AG04450 (cell line): ENCODE results near the gene TNFRSF4. TPM values are rescaled to one million over a fixed set of nuclear protein-coding genes. Genes with fewer than 3 reads are reported as not detected.

Experiments
- CTCF ChIA-PET: fragments of 300-600, 350-600 bp; formaldehyde crosslinking; extraction: SDS; loops from one replicate; lab custom pipeline; 2022; ENCODE audit warnings: antibody characterized with exemption, inconsistent platforms; lab: Charles Lee
- POLR2A ChIA-PET: fragments of 350-600 bp; formaldehyde crosslinking; extraction: SDS; loops from one replicate; lab custom pipeline; 2021; ENCODE audit warnings: antibody characterized with exemption, inconsistent platforms; lab: Yijun Ruan, JAX
- DNase-seq: peaks from one replicate; pipeline ENCODE4 v3.0.0-alpha.2; 2011; ENCODE audit warnings: low read depth, low spot score
- H3K27ac ChIP-seq: one replicate; pipeline ENCODE4 v1.5.1; 2012; ENCODE audit warnings: low read depth, low read length, control low read depth
- H3K27me3 ChIP-seq: one replicate; pipeline ENCODE4 v1.6.0; 2012; ENCODE audit warnings: low read length; ENCODE audit not compliant: control insufficient read depth, insufficient read depth
- H3K4me3 ChIP-seq: 2 replicates; pipeline ENCODE4 v1.5.1; 2011; ENCODE audit warnings: mild to moderate bottlenecking, low read depth, low read length, control low read depth
- H3K9me3 ChIP-seq: 2 replicates; pipeline ENCODE4 v1.5.1; 2012; ENCODE audit warnings: low read length; ENCODE audit not compliant: control insufficient read depth, insufficient read depth
- polyA plus RNA-seq: library from polyadenylated mRNA; depleted of rRNA; stranded (reverse); fragments of >200 nt; gene quantifications from 2 replicates; pipeline ENCODE4 v1.2.3, GENCODE V29; 2011
- TF ChIP-seq, protein P1 (sequence below): IDR thresholded peaks from 2 replicates; pipeline ENCODE4 v1.5.1; 2011; ENCODE audit warnings: low read depth, low read length, control low read depth, inconsistent platforms

The TNFRSF4 gene
- polyA plus RNA-seq, 1 experiment = 0.07 TPM

DNA sequence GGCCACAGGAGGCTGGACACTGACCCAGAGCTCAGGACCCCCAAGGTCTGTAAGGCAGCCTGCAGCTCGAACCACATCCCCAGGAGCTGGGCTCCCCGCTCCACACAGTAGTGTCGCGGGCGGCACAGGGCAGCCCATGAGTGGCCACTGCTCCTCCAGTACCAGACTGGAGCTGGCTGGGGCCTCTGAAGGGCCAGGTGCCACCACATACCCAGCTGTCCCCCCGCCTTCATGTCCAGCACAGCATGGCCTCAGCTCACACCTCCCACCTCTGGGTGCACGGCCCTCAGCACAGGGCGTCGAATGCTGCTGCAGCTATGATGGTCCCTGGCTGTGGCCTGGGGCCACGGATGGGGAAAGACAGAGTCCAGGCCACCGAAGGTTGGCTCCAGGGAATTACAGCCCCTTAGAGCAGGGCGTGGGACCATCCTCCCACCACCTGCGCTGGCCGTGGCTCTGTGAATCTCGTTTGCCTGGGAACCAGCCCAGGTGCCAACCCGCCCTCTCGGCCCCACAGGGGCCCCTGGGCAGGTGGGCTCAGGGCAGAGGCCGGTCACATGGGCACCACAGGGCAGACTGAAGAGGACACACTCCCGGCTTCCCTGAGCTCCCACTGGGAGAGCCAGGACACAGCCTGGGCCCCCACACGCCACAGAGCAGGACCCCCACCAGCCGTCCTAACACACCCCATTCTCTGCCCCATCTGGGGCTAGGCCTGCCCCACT, 2.1 kb upstream of the TNFRSF4 start:
- CTCF ChIA-PET = interaction anchor here (0.6 kb wide), 1 partner anchor 15 kb away, joined by 3 read pairs; no protein-coding TSS in a partner anchor
- POLR2A ChIA-PET = no interaction called here
- H3K27ac ChIP-seq = no peak overlapping the region
- H3K4me3 ChIP-seq = no peak overlapping the region
- TF ChIP-seq, protein P1, sequence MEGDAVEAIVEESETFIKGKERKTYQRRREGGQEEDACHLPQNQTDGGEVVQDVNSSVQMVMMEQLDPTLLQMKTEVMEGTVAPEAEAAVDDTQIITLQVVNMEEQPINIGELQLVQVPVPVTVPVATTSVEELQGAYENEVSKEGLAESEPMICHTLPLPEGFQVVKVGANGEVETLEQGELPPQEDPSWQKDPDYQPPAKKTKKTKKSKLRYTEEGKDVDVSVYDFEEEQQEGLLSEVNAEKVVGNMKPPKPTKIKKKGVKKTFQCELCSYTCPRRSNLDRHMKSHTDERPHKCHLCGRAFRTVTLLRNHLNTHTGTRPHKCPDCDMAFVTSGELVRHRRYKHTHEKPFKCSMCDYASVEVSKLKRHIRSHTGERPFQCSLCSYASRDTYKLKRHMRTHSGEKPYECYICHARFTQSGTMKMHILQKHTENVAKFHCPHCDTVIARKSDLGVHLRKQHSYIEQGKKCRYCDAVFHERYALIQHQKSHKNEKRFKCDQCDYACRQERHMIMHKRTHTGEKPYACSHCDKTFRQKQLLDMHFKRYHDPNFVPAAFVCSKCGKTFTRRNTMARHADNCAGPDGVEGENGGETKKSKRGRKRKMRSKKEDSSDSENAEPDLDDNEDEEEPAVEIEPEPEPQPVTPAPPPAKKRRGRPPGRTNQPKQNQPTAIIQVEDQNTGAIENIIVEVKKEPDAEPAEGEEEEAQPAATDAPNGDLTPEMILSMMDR = no peak
- H3K27me3 ChIP-seq = no peaks in the 10 kb centered on the region
- DNase-seq = no peak
- peaks cover 14% of the 10 kb centered on the region; the same call in 1 of the 2 replicates for H3K9me3 ChIP-seq

DNA sequence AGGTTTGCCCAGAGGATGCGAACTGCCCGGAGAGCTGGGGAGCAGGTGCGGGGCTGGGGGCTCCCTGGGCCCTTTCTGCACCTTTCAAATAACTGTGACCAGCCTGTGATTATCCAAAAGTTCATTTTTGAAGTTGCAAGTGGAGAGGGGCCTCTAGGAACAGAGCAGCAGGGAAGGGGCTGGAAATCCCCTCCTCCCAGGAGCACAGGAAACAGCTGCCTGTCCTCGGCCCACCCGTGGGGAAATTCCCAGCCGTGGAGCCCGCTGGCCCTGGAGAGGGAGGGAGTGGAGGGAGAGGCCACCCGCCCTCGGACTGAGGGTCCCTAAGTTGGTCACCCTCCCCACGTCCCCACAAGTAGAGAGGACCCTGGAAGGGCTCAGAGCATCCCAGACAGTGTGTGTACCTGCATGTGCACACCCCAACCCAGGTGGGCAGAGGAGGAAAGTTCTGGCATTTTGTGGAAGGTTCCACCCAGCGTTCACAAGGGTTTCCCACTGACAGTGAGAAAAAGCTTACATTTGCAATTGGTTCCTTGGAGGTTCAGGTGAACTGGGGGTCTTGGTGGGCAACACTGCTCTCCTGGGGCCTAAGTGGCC, 1.2 kb upstream of the TNFRSF4 start:
- TF ChIP-seq, protein P1 = no peak
- H3K9me3 ChIP-seq = peaks cover 14% of the 10 kb centered on the region; the same call in 1 of the 2 replicates
- H3K4me3 ChIP-seq = no peak overlapping the region
- no peak overlapping the region for H3K27ac ChIP-seq
- CTCF ChIA-PET = interaction anchor here (0.6 kb wide), 1 partner anchor 16 kb away, joined by 3 read pairs; no protein-coding TSS in a partner anchor
- POLR2A ChIA-PET = interaction anchor here (0.7 kb wide), 1 partner anchor 386 kb away, joined by 3 read pairs; no protein-coding TSS in a partner anchor
- no peaks in the 10 kb centered on the region for H3K27me3 ChIP-seq
- no peak for DNase-seq

DNA sequence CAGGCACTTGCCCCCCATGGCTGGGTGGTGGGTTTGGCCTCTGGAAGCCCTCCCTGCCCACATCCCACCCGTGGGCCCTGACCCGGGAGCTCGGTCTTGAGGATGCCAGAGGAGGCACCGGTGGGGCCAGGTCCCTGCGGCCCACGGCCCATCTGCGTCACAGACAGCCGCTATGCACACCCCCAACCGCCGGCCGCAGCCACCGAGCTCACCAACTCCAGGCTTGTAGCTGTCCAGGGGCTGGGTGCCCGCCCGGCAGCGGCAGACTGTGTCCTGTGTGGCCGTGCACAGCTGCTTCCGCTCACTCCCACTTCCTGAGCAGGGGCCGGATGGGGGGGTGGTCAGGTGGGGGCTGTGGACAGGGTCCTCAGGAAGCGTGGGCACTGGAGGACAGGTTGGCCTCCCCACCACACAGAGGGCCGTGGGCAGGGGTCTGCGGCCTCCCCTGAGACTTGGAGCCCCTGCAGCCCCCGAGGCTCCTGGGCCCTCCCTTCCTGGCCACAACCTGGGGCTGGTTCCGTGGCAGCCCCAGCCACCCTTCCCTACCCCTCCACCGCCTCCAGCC, 1.1 kb downstream of the TNFRSF4 start:
- Histone ChIP-seq H3K27me3 (no peaks in the 10 kb centered on the region), H3K27ac (no peak overlapping the region), H3K4me3 (no peak overlapping the region), H3K9me3 (peaks cover 4% of the 10 kb centered on the region; the same call in 1 of the 2 replicates)
- CTCF ChIA-PET = no interaction called here
- DNase-seq = no peak
- TF ChIP-seq, protein P1 = no peak
- POLR2A ChIA-PET = no interaction called here

DNA sequence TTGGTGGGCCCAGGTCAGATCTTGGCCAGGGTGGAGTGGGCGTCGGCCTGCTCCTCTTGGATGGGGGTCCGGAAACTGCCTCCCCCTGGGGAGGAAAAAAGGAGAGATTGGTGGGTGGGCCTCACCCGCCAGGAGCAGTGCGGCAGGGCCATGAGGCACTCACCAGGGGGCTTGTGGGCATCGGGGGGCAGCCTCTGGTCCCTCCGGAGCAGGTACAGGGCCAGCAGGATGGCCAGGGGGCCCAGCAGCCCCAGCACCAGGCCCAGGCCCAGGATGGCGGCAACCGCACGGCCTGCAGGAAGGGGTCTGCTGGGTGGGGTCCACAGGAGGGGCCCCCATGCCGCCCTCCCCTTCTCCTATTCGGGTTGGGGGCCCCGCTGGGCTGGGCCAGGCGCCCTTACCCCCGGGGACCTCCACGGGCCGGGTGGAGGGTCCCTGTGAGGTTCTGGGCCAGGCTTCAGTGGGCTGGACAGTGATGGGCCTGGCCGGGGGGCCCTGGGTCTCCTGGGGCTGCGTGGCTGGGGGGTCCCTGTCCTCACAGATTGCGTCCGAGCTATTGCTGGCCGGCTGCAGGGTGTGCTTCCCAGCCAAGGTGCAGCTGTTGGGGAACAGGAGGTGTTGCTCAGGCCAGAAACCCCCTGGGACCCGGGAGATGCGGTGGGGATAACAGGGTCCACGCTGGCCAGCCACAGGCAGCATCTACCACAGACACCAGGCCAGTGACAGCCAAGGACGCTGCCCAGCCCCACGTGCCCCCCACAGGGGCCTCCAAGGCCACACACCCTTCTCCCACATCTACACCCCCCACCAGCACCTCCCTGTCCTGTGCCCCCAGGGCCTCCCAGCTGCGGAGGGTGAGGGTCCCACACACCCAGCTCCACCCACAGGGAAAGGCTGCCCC, 2.2 kb downstream of the TNFRSF4 start:
- POLR2A ChIA-PET = no interaction called here

More for the DNA sequence above, 2.2 kb downstream of the TNFRSF4 start:
- Histone ChIP-seq H3K27ac (no peak overlapping the region), H3K4me3 (no peak overlapping the region), H3K27me3 (peaks cover under 1% of the 10 kb centered on the region), H3K9me3 (peaks cover 3% of the 10 kb centered on the region; the same call in 1 of the 2 replicates)
- TF ChIP-seq, protein P1 = no peak
- CTCF ChIA-PET = no interaction called here
- DNase-seq = no peak
